Mucosa of descending colon (tissue), 3 donors: ENCODE data around the gene SLC26A9. TPM values are rescaled to one million over a fixed set of nuclear protein-coding genes. Genes with fewer than 3 reads are reported as not detected.

Experiments used
- ATAC-seq: fragments of 200-7000 bp; cut with Tn5 transposase; one replicate; pipeline ENCODE4 v1.9.1; 2020; ENCODE audit warnings: mild to moderate bottlenecking, moderate library complexity
- DNase-seq, 3 donors: peaks; one replicate each; pipeline ENCODE4 v3.0.0-alpha.2; 2020
- H3K36me3 ChIP-seq: fragments of 200-600 bp; one replicate; pipeline ENCODE4 v1.8.0; 2021; ENCODE audit warnings: low read depth, mild to moderate bottlenecking
- H3K4me1 ChIP-seq: fragments of 200-600 bp; one replicate; pipeline ENCODE4 v1.8.0; 2021; ENCODE audit warnings: low read depth, mild to moderate bottlenecking
- H3K4me3 ChIP-seq: fragments of 200-600 bp; one replicate; pipeline ENCODE4 v1.8.0; 2021; ENCODE audit warnings: mild to moderate bottlenecking
- H3K9me3 ChIP-seq: fragments of 200-600 bp; one replicate; pipeline ENCODE4 v1.8.0; 2021; ENCODE audit warnings: mild to moderate bottlenecking
- intact Hi-C, 2 donors: fragments of 100-400 bp; cut with DNase I in 1 of 2; cut with micrococcal nuclease in 1 of 2; formaldehyde crosslinking; loops; one replicate each; pipeline versions ENCODE4 v1.11.0 to v1.11.1; 2022; cut with DNase I, micrococcal nuclease
- total RNA-seq, 3 donors: library from RNA; stranded (reverse); fragmentation: NEBNext Ultra II Directional in 2 of 3; extraction: Animal tissue kit (Norgen Biotek cat#: 25700) in 2 of 3; gene quantifications; one replicate each; pipeline versions ENCODE4 v1.2.1 to v1.2.4, GENCODE V29; 2021 to 2023
- TF ChIP-seq, protein P1 (sequence below): fragments of 200-600 bp; IDR thresholded peaks from one replicate; pipeline ENCODE4 v1.8.0; 2022; ENCODE audit warnings: antibody characterized with exemption, mild to moderate bottlenecking
- donor health status: DM: no; HTN: no; CAD: no; lungs with moderate emphysema.
- donor health status: DM: no; HTN: no; CAD: no.
- donor health status: DM: no; HTN: yes; CAD: no.

SLC26A9 gene
- total RNA-seq, 3 donors from 2014 or later, result not detected

GRCh38 chr1:205926213-205926612, 17.0 kb downstream of the SLC26A9 start:
- no peaks in the 10 kb centered on the region for H3K4me1 ChIP-seq
- TF ChIP-seq, protein P1, sequence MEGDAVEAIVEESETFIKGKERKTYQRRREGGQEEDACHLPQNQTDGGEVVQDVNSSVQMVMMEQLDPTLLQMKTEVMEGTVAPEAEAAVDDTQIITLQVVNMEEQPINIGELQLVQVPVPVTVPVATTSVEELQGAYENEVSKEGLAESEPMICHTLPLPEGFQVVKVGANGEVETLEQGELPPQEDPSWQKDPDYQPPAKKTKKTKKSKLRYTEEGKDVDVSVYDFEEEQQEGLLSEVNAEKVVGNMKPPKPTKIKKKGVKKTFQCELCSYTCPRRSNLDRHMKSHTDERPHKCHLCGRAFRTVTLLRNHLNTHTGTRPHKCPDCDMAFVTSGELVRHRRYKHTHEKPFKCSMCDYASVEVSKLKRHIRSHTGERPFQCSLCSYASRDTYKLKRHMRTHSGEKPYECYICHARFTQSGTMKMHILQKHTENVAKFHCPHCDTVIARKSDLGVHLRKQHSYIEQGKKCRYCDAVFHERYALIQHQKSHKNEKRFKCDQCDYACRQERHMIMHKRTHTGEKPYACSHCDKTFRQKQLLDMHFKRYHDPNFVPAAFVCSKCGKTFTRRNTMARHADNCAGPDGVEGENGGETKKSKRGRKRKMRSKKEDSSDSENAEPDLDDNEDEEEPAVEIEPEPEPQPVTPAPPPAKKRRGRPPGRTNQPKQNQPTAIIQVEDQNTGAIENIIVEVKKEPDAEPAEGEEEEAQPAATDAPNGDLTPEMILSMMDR, result no peak
- no peak overlapping the region for H3K4me3 ChIP-seq
- H3K36me3 ChIP-seq, result no peaks in the 10 kb centered on the region
- H3K9me3 ChIP-seq, result no peaks in the 10 kb centered on the region
- ATAC-seq (no peak), DNase-seq (no peak)
- intact Hi-C loops, result loop anchor here in 1 of 2 donors (10.0 kb wide), 1 partner anchor 179 kb away; no protein-coding TSS in a partner anchor

- Histone ChIP-seq H3K4me1 (no peaks in the 10 kb centered on the region), H3K9me3 (no peaks in the 10 kb centered on the region), H3K4me3 (no peak overlapping the region), H3K36me3 (no peaks in the 10 kb centered on the region)
- DNase-seq, result no peak
- intact Hi-C loops, result loop anchor here in 1 of 2 donors (10.0 kb wide), 1 partner anchor 179 kb away; no protein-coding TSS in a partner anchor
- TF ChIP-seq, protein P1, result no peak
- ATAC-seq, result no peak
Observed at GRCh38 chr1:205925736-205926135, 17.5 kb downstream of the SLC26A9 start.

DNA sequence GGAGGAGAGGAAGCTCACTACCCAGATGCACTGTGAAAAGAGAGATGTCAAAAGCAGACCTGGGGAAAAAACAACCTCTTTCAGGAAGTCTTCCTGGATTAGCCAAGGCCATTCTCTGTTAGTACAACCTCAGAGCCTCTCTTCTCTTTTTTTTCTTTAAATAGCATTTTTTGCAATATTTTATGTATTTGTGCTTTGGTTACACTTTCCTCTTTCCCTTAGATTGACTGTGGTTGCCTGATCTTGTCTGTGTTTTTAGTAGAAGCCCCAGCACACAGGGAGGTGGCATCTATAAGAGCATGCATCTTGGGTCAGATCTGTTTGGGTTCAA, 18.8 kb downstream of the SLC26A9 start:
- Histone ChIP-seq H3K4me3 (no peak overlapping the region), H3K4me1 (no peaks in the 10 kb centered on the region), H3K36me3 (no peaks in the 10 kb centered on the region), H3K9me3 (no peaks in the 10 kb centered on the region)
- no peak for DNase-seq
- TF ChIP-seq, protein P1, result no peak
- no peak for ATAC-seq
- intact Hi-C loops, result loop anchor here in 1 of 2 donors (10.0 kb wide), 1 partner anchor 180 kb away; no protein-coding TSS in a partner anchor

- ATAC-seq, result no peak
- TF ChIP-seq, protein P1, result no peak
- no peak overlapping the region for H3K4me3 ChIP-seq
- DNase-seq, result no peak
- H3K4me1 ChIP-seq, result no peaks in the 10 kb centered on the region
- no peaks in the 10 kb centered on the region for H3K36me3 ChIP-seq
- H3K9me3 ChIP-seq, result no peaks in the 10 kb centered on the region
- intact Hi-C loops, result loop anchor here in 1 of 2 donors (10.0 kb wide), 1 partner anchor 181 kb away; no protein-coding TSS in a partner anchor
Observed at GRCh38 chr1:205923651-205924459, 19.4 kb downstream of the SLC26A9 start.

DNA sequence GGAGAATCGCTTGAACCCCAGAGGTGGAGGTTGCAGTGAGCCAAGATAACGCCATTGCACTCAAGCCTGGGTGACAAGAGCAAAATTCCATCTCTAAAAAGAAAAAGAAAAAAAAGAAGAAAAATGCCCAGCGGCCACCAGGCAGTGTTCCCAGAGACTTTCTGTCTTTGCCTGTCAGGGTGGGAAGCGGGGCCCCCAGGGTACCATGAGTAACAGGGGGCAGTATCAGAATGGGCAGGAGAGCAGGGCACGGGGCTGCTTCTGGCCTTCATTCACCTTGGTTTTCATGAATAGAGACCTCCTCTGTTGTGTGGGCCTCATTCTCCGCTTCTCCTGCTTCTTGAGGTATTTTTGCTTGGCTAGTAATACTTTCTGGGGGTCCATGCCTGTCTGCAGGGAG, 20.4 kb downstream of the SLC26A9 start:
- no peak for DNase-seq
- ATAC-seq, result no peak
- H3K4me1 ChIP-seq, result no peaks in the 10 kb centered on the region
- H3K4me3 ChIP-seq, result no peak overlapping the region
- intact Hi-C loops, result loop anchor here in 1 of 2 donors (10.0 kb wide), 1 partner anchor 182 kb away; no protein-coding TSS in a partner anchor
- TF ChIP-seq, protein P1, result no peak
- H3K36me3 ChIP-seq, result no peaks in the 10 kb centered on the region
- no peaks in the 10 kb centered on the region for H3K9me3 ChIP-seq
